Hepatocyte (in vitro differentiated cells): ENCODE measurements around the gene MAPK6. TPM values are rescaled to one million over a fixed set of nuclear protein-coding genes. Genes with fewer than 3 reads are reported as not detected.

Source experiments
- DNase-seq: peaks from one replicate; pipeline ENCODE4 v3.0.0-alpha.2; 2016; ENCODE audit warnings: low spot score
- H2AFZ ChIP-seq: fragments of 200-600 bp; sonication (generic); 2 replicates; pipeline ENCODE4 v1.6.0; 2016; ENCODE audit warnings: antibody characterized with exemption, mild to moderate bottlenecking
- H3K27ac ChIP-seq: fragments of 200-600 bp; sonication (generic); 2 replicates; pipeline ENCODE4 v1.5.1; 2016; ENCODE audit warnings: mild to moderate bottlenecking
- H3K27me3 ChIP-seq: fragments of 200-600 bp; sonication (generic); 2 replicates; pipeline ENCODE4 v1.6.1; 2016
- H3K36me3 ChIP-seq: fragments of 200-600 bp; sonication (generic); replicated peaks from 2 replicates; pipeline ENCODE4 v1.5.1; 2016; ENCODE audit warnings: low read depth; ENCODE audit not compliant: insufficient read depth
- H3K4me1 ChIP-seq: fragments of 200-600 bp; sonication (generic); 2 replicates; pipeline ENCODE4 v1.5.1; 2016; ENCODE audit warnings: mild to moderate bottlenecking, moderate library complexity; ENCODE audit not compliant: insufficient read depth
- H3K4me2 ChIP-seq: fragments of 200-600 bp; sonication (generic); 2 replicates; pipeline ENCODE4 v1.6.0; 2016
- H3K4me3 ChIP-seq: fragments of 200-600 bp; sonication (generic); 2 replicates; pipeline ENCODE4 v1.5.1; 2016; ENCODE audit warnings: mild to moderate bottlenecking
- H3K79me2 ChIP-seq: fragments of 200-600 bp; sonication (generic); 2 replicates; pipeline ENCODE4 v1.6.0; 2017; ENCODE audit warnings: mild to moderate bottlenecking
- H3K9me2 ChIP-seq: fragments of 200-600 bp; sonication (generic); replicated peaks from 2 replicates; pipeline ENCODE4 v1.6.0; 2017; ENCODE audit warnings: mild to moderate bottlenecking; ENCODE audit not compliant: insufficient read depth
- H3K9me3 ChIP-seq: fragments of 200-600 bp; sonication (generic); 2 replicates; pipeline ENCODE4 v1.5.1; 2016; ENCODE audit warnings: low read depth, mild to moderate bottlenecking
- H4K20me1 ChIP-seq: fragments of 200-600 bp; sonication (generic); 2 replicates; pipeline ENCODE4 v1.6.0; 2016; ENCODE audit warnings: mild to moderate bottlenecking; ENCODE audit not compliant: insufficient read depth, poor library complexity, severe bottlenecking
- EZH2 ChIP-seq: fragments of 200-600 bp; sonication (generic); IDR thresholded peaks from 2 replicates; pipeline ENCODE4 v1.6.1; 2016; ENCODE audit warnings: antibody characterized with exemption, mild to moderate bottlenecking, borderline replicate concordance
- EZH2phosphoT487 ChIP-seq: fragments of 200-600 bp; sonication (generic); IDR thresholded peaks from one replicate; pipeline ENCODE4 v1.6.1; 2018; ENCODE audit warnings: antibody characterized with exemption, mild to moderate bottlenecking, low read depth, moderate library complexity; ENCODE audit not compliant: unreplicated experiment, severe bottlenecking
- WGBS: methylation state at CpG from one replicate; pipeline ENCODE4 v1.1.6; 2016; ENCODE audit warnings: low lambda C conversion rate; ENCODE audit errors: missing lambda C conversion rate; 5-methylcytosine and 5-hydroxymethylcytosine counted together
- polyA plus RNA-seq: library from polyadenylated mRNA; unstranded; fragments of >200 nt; fragmentation: Nextera tagmentation; extraction: Ambion mirVana; gene quantifications from 2 replicates; pipeline ENCODE4 v1.2.1, GENCODE V29; 2016
- total RNA-seq: library from RNA; depleted of rRNA; stranded (reverse); fragments of >200 nt; gene quantifications from 2 replicates; pipeline ENCODE4 v1.2.3, GENCODE V29; 2014
- TF ChIP-seq, protein P1 (sequence below): fragments of 200-600 bp; sonication (generic); IDR thresholded peaks from 2 replicates; pipeline ENCODE4 v1.5.1; 2016; ENCODE audit warnings: antibody characterized with exemption, mild to moderate bottlenecking; ENCODE audit not compliant: poor library complexity

MAPK6 gene
- total and polyA plus RNA-seq, 2 experiments from 2014 or later: 37.8 to 123 TPM

DNA sequence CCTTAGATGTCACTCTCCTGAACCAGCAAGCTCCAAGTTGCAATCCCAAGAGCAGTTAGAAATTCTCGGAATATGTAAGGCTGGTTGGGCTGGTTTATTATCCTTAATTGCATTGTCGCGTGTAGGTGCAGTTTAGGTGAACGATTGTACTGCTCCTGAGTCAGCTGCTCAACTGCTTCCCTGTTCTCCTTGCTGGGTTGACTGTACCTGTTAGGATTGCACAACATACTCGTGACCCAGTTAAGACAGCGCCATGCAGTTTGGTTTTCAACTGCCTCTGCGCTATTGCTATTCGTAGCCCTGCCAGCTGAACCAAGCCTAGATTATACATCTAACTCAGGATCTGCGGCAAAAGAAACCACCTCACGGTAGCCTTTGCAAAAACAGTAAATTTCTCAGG is 52.6 kb downstream of the MAPK6 start:
- Histone ChIP-seq H3K27ac (peak overlapping the region; percentile 66), H3K27me3 (no peaks in the 10 kb centered on the region), H3K9me3 (no peaks in the 10 kb centered on the region), H3K79me2 (no peaks in the 10 kb centered on the region), H3K9me2 (no peaks in the 10 kb centered on the region), H3K4me2 (peak overlapping the region; percentile 26), H3K36me3 (no peaks in the 10 kb centered on the region), H3K4me3 (no peak overlapping the region), H3K4me1 (peaks cover 5% of the 10 kb centered on the region), H4K20me1 (no peaks in the 10 kb centered on the region), H2AFZ (no peak overlapping the region)
- TF ChIP-seq, protein P1, sequence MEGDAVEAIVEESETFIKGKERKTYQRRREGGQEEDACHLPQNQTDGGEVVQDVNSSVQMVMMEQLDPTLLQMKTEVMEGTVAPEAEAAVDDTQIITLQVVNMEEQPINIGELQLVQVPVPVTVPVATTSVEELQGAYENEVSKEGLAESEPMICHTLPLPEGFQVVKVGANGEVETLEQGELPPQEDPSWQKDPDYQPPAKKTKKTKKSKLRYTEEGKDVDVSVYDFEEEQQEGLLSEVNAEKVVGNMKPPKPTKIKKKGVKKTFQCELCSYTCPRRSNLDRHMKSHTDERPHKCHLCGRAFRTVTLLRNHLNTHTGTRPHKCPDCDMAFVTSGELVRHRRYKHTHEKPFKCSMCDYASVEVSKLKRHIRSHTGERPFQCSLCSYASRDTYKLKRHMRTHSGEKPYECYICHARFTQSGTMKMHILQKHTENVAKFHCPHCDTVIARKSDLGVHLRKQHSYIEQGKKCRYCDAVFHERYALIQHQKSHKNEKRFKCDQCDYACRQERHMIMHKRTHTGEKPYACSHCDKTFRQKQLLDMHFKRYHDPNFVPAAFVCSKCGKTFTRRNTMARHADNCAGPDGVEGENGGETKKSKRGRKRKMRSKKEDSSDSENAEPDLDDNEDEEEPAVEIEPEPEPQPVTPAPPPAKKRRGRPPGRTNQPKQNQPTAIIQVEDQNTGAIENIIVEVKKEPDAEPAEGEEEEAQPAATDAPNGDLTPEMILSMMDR: no peak
- no peak for TF ChIP-seq EZH2phosphoT487
- TF ChIP-seq EZH2: no peak
- peak; percentile 72 for DNase-seq
- 68% methylated on average over 10 of the region's 10 CpGs for WGBS

DNA sequence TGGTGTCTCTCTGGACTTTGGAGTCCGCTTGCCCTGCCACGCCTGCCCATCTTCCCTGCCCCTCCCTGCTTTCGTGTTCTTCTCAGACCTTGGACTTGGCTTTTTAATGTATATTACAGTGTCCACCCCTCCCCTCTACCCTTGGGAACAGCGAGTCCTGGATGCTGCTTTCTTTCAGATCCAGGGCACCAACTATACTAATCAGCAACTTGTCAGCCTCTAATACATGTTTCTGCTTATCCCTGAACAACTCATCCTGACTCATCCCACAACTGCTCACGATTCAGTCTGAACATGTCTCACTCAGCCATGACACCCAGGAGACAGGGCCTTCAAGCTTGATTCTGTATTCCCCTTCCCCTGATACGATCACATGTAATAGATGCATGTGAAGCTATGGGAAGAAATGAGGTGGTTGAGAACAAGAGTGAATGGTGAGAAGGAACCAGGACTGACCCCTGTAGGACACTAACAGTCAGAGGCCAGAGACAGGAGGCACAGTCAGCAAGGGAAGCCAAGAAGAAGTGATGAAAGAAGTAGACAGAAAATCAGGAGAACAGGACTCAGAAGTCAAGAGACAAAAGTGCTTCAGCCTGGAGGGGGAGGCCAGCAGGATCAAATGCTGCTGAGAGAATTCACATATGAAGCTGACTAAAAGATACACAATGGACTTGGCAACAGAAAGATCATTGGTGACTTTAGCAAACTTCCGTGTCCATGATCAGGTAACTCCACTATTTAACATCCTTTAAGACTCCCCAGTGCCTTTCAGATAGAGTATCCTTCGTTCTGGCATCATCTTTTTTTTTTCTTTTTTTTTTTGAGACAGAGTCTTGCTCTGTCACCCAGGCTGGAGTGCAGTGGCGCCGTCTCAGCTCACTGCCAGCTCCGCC is 58.1 kb downstream of the MAPK6 start:
- no peak for TF ChIP-seq EZH2phosphoT487
- TF ChIP-seq, protein P1: no peak
- TF ChIP-seq EZH2: no peak
- Histone ChIP-seq H3K9me2 (no peaks in the 10 kb centered on the region), H3K4me3 (no peak overlapping the region), H3K4me2 (no peak overlapping the region), H3K9me3 (no peaks in the 10 kb centered on the region), H2AFZ (no peak overlapping the region), H3K36me3 (no peaks in the 10 kb centered on the region), H3K27me3 (no peaks in the 10 kb centered on the region), H4K20me1 (no peaks in the 10 kb centered on the region), H3K27ac (peak overlapping the region; percentile 76), H3K79me2 (no peaks in the 10 kb centered on the region), H3K4me1 (no peaks in the 10 kb centered on the region)
- 81% methylated on average over 11 of the region's 11 CpGs for WGBS
- DNase-seq: peak; percentile 34

DNA sequence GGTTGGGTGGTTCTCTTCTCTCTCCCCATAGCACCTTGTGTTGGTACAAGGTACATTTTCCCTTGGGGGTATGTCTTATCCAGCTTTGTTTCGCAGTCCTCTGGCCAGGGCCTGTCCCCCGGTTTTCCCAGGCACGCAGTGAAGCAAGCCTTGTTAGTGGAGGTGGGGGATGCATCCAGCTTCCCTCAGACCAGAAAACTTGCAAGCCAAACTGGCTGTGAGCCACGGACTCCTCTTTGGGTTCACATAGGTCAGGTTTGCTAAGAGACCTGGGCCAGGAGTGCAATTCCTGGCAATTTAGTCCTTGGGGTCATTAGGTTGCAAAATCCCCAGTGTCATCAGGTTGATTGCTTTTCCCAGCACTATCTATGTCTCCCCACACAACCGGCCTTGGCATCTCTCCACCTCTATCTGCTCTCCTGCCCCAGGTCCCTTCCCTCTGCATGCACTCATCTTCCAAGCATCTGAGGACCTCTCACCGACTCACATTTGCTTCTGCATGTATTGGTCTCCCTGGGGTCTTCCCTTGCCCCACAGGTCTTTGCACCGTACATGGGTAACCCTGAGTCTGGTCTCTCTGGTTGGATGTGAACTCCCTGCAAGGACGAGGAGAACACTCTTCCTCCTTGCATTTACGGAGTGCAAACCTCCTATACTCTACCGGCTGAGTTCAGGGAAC is 59.3 kb downstream of the MAPK6 start:
- H3K4me1 ChIP-seq: no peaks in the 10 kb centered on the region
- 82% methylated on average over 10 of the region's 10 CpGs for WGBS
- H3K27ac ChIP-seq: peak overlapping the region; percentile 76
- H3K36me3 ChIP-seq: no peaks in the 10 kb centered on the region
- no peak overlapping the region for H2AFZ ChIP-seq
- no peaks in the 10 kb centered on the region for H3K9me2 ChIP-seq
- no peak overlapping the region for H3K4me3 ChIP-seq
- H3K4me2 ChIP-seq: no peak overlapping the region
- DNase-seq: peak; percentile 17
- TF ChIP-seq, protein P1: no peak
- TF ChIP-seq EZH2 (no peak), EZH2phosphoT487 (no peak)
- H4K20me1 ChIP-seq: no peaks in the 10 kb centered on the region
- no peaks in the 10 kb centered on the region for H3K27me3 ChIP-seq
- H3K79me2 ChIP-seq: no peaks in the 10 kb centered on the region
- no peaks in the 10 kb centered on the region for H3K9me3 ChIP-seq
